ENCODE measurements around the gene HSBP1L1. TPM values are rescaled to one million over a fixed set of nuclear protein-coding genes. Genes with fewer than 3 reads are reported as not detected.
A peak's percentile ranks its signal among the peaks of the same experiment; 100 is the strongest.

HSBP1L1 gene
- total and polyA plus RNA-seq, 2 of the 13 experiments (the other 11 are each of a cell fraction or from before 2014, with no cell fraction given), result 22.6 to 45.1 TPM

GRCh38 chr18:79988071-79988450 lies 23.6 kb downstream of the HSBP1L1 start (continued):
- 0 out of 2 replicates have a peak, but pooled peaks have one; percentile 6 for TF ChIP-seq AHDC1 (CRISPR knock-in tag; IDR thresholded peaks at IDR 0.05; ENCODE audit: borderline replicate concordance)
- no peak; the same call in 1 of the 2 replicates for TF ChIP-seq ETS1 (CRISPR knock-in tag; IDR thresholded peaks at IDR 0.05)
- no peak for TF ChIP-seq CEBPB (IDR thresholded peaks at IDR 0.05; ENCODE audit: borderline replicate concordance, low read depth, low read length)
- no peak for TF ChIP-seq ZNF646 (CRISPR knock-in tag; IDR thresholded peaks at IDR 0.05)
- no peak for TF ChIP-seq ZNF546 (CRISPR knock-in tag; conservative IDR thresholded peaks at IDR 0.05)
- TF ChIP-seq NR2F2 (IDR thresholded peaks at IDR 0.05; ENCODE audit: borderline replicate concordance, low read depth), result no peak
- TF ChIP-seq ZFP1 (CRISPR knock-in tag; IDR thresholded peaks at IDR 0.05), result no peak
- peak; percentile 17; the same call in 1 of the 2 replicates for TF ChIP-seq ZNF784 (CRISPR knock-in tag; IDR thresholded peaks at IDR 0.05; ENCODE audit: borderline replicate concordance)
- TF ChIP-seq EED (CRISPR knock-in tag; IDR thresholded peaks at IDR 0.05), result peak; percentile 84; the same call in 1 of the 2 replicates
- 0 out of 2 replicates have a peak, but pooled peaks have one; percentile 22 for TF ChIP-seq ZNF34 (CRISPR knock-in tag; IDR thresholded peaks at IDR 0.05; ENCODE audit: borderline replicate concordance)
- peak; percentile 2 for TF ChIP-seq TEAD3 (CRISPR knock-in tag; optimal IDR thresholded peaks at IDR 0.05; ENCODE audit: borderline replicate concordance)
- peak; percentile 44 for TF ChIP-seq AGO2 (optimal IDR thresholded peaks at IDR 0.05; ENCODE audit: low read depth, low read length)
- TF ChIP-seq ZNF660 (CRISPR knock-in tag; IDR thresholded peaks at IDR 0.05; ENCODE audit: borderline replicate concordance, low read depth), result no peak
- TF ChIP-seq MIER3 (CRISPR knock-in tag; IDR thresholded peaks at IDR 0.05; ENCODE audit: borderline replicate concordance), result no peak
- 0 out of 2 replicates have a peak, but pooled peaks have one; percentile 4 for TF ChIP-seq SIX4 (CRISPR knock-in tag; IDR thresholded peaks at IDR 0.05)
- TF ChIP-seq ZNF136 (CRISPR knock-in tag; IDR thresholded peaks at IDR 0.05; ENCODE audit: low read depth), result no peak

Measured in HepG2 (cell line).